HepG2 (cell line): Measurements from ENCODE around the gene TOMM20. TPM values are rescaled to one million over a fixed set of nuclear protein-coding genes. Genes with fewer than 3 reads are reported as not detected.

ENCODE experiments used
- ARID2 ChIP-seq: sonication (generic); formaldehyde crosslinking; IDR thresholded peaks from 2 replicates; pipeline ENCODE4 v1.8.1; 2022; ENCODE audit warnings: mild to moderate bottlenecking, missing genetic modification reagents, borderline replicate concordance
- CBX2 ChIP-seq, 2 experiments: fragments of 200-600 bp in 1 of 2; sonication (generic); formaldehyde crosslinking in 1 of 2; IDR thresholded peaks; 2 replicates each; pipeline versions ENCODE4 v1.7.0 to v1.8.1; 2018 to 2022; ENCODE audit warnings: low read depth in 2 of 2, low read length in 1 of 2, mild to moderate bottlenecking in 1 of 2, missing genetic modification reagents in 1 of 2
- GABPA ChIP-seq, 2 experiments: IDR thresholded peaks; 2 replicates each; pipeline ENCODE4 v1.6.1; 2011 to 2016; ENCODE audit warnings: low read depth in 2 of 2, low read length in 1 of 2, missing biosample characterization in 1 of 2, missing genetic modification characterization in 1 of 2
- JARID2 ChIP-seq: sonication (generic); formaldehyde crosslinking; IDR thresholded peaks from 2 replicates; pipeline ENCODE4 v1.8.1; 2023; ENCODE audit warnings: missing genetic modification reagents, inconsistent platforms; ENCODE audit not compliant: insufficient replicate concordance
- MED13 ChIP-seq: sonication (generic); formaldehyde crosslinking; IDR thresholded peaks from 2 replicates; pipeline ENCODE4 v1.5.0; 2020; ENCODE audit warnings: missing genetic modification reagents
- SNAI1 ChIP-seq: sonication (generic); formaldehyde crosslinking; IDR thresholded peaks from 2 replicates; pipeline ENCODE4 v1.5.0; 2020; ENCODE audit warnings: mild to moderate bottlenecking, missing genetic modification reagents, borderline replicate concordance
- SOX6 ChIP-seq, 2 experiments: fragments of 450-650 bp in 1 of 2; sonication (generic) in 1 of 2; formaldehyde crosslinking in 1 of 2; IDR thresholded peaks; 2 replicates each; pipeline versions ENCODE4 v1.4.0 to v1.6.1; 2017 to 2020; ENCODE audit warnings: antibody characterized with exemption in 1 of 2, mild to moderate bottlenecking in 1 of 2, missing genetic modification reagents in 1 of 2
- ZNF331 ChIP-seq: sonication (generic); formaldehyde crosslinking; IDR thresholded peaks from 2 replicates; pipeline ENCODE4 v1.4.0; 2020; ENCODE audit warnings: missing genetic modification reagents
- ZNF44 ChIP-seq: sonication (generic); formaldehyde crosslinking; IDR thresholded peaks from 2 replicates; pipeline ENCODE4 v1.5.1; 2020; ENCODE audit warnings: mild to moderate bottlenecking, missing genetic modification reagents
- ZSCAN21 ChIP-seq: sonication (generic); formaldehyde crosslinking; IDR thresholded peaks from 2 replicates; pipeline ENCODE4 v1.8.0; 2022; ENCODE audit warnings: mild to moderate bottlenecking, missing genetic modification reagents, moderate library complexity, borderline replicate concordance
- polyA plus RNA-seq, 8 experiments: library from polyadenylated mRNA; depleted of rRNA in 3 of 8; stranded (reverse) in 7 of 8; unstranded in 1 of 8; fragments of >200 nt; fragmentation: Illumina TruSeq in 4 of 8; extraction: Trizol in 4 of 8; gene quantifications; 2 replicates each; pipeline versions ENCODE4 v1.2.1 to v1.2.3, GENCODE V29; 2011 to 2016; ENCODE audit warnings: low read depth in 4 of 8, missing spikeins in 1 of 8, mixed read lengths in 1 of 8; ENCODE audit not compliant: insufficient read depth in 1 of 8
- total RNA-seq, 5 experiments: library from RNA; depleted of rRNA; stranded (reverse); fragments of >200 nt; fragmentation: Illumina TruSeq; extraction: Trizol; gene quantifications; 2 replicates each; pipeline ENCODE4 v1.2.3, GENCODE V29; 2016; ENCODE audit warnings: low read depth in 1 of 5
- TF ChIP-seq, protein P1 (sequence below): sonication (generic); formaldehyde crosslinking; IDR thresholded peaks from 2 replicates; pipeline ENCODE4 v1.8.0; 2022; ENCODE audit warnings: missing genetic modification reagents, mild to moderate bottlenecking, moderate library complexity, borderline replicate concordance
- TF ChIP-seq, protein P2 (sequence below): sonication (generic); formaldehyde crosslinking; IDR thresholded peaks from 2 replicates; pipeline ENCODE4 v1.5.0; 2020; ENCODE audit warnings: missing genetic modification reagents
- TF ChIP-seq, protein P3 (sequence below): sonication (generic); formaldehyde crosslinking; IDR thresholded peaks from 2 replicates; pipeline ENCODE4 v1.4.0; 2020; ENCODE audit warnings: low read depth, missing genetic modification reagents
- TF ChIP-seq, protein P4 (sequence below): sonication (generic); formaldehyde crosslinking; IDR thresholded peaks from 2 replicates; pipeline ENCODE4 v1.5.1; 2020; ENCODE audit warnings: mild to moderate bottlenecking, missing genetic modification reagents
- TF ChIP-seq, protein P5 (sequence below): sonication (generic); formaldehyde crosslinking; IDR thresholded peaks from 2 replicates; pipeline ENCODE4 v1.5.1; 2020; ENCODE audit warnings: missing genetic modification reagents, mild to moderate bottlenecking, borderline replicate concordance

Gene TOMM20
- total and polyA plus RNA-seq, 2 of the 13 experiments (the other 11 are each of a cell fraction or from before 2014, with no cell fraction given) = 153 to 376 TPM

DNA sequence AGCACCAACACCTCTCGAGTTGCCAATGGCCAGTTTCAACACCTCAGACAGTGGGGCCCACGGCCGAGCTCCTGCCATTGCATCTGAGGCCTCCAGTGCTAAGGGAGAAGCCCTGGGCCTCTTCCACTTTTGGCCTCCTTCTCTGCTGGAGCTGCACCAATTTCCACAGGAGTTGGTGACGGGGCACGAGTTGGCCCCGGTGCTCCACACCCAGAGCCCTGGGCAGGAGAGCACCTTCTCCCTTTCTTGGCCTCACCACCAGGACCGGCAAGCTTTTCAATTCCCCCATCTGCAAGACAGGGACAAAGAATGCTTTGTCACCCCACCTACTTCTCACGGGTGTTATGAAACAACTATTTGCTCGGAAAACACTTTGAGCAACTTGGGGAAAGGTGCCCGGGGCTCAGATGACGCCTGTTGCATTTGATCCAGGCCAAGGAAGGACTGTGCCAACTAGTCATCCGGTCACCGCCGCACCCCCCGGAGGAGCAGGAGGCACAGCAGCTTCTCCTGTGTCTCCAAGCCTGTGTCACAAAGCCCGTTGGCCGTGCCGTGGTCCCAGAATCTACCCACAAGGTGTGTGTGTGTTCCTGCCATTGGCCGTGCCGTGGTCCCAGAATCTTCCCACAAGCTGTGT lies 55.2 kb downstream of the TOMM20 start (continued):
- TF ChIP-seq, protein P1, sequence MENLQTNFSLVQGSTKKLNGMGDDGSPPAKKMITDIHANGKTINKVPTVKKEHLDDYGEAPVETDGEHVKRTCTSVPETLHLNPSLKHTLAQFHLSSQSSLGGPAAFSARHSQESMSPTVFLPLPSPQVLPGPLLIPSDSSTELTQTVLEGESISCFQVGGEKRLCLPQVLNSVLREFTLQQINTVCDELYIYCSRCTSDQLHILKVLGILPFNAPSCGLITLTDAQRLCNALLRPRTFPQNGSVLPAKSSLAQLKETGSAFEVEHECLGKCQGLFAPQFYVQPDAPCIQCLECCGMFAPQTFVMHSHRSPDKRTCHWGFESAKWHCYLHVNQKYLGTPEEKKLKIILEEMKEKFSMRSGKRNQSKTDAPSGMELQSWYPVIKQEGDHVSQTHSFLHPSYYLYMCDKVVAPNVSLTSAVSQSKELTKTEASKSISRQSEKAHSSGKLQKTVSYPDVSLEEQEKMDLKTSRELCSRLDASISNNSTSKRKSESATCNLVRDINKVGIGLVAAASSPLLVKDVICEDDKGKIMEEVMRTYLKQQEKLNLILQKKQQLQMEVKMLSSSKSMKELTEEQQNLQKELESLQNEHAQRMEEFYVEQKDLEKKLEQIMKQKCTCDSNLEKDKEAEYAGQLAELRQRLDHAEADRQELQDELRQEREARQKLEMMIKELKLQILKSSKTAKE = peak; percentile 94
- TF ChIP-seq MED13 (CRISPR knock-in tag) (peak; percentile 97), ARID2 (CRISPR knock-in tag) (peak; percentile 74; the same call in 1 of the 2 replicates), CBX2 (IDR thresholded peaks at IDR 0.05; ENCODE audit: low read depth, low read length) (no peak), CBX2 (CRISPR knock-in tag; IDR thresholded peaks at IDR 0.05; ENCODE audit: low read depth) (0 out of 2 replicates have a peak, but pooled peaks have one; percentile 37), ZSCAN21 (CRISPR knock-in tag) (peak; percentile 95), GABPA (IDR thresholded peaks at IDR 0.05; ENCODE audit: low read depth, low read length) (no peak), GABPA (CRISPR knock-in tag; IDR thresholded peaks at IDR 0.05; ENCODE audit: low read depth) (no peak), SNAI1 (CRISPR knock-in tag) (peak; percentile 73; the same call in 1 of the 2 replicates), JARID2 (CRISPR knock-in tag) (no peak), ZNF44 (CRISPR knock-in tag) (peak; percentile 85; the same call in 1 of the 2 replicates), ZNF331 (peak; percentile 79), SOX6 (IDR thresholded peaks at IDR 0.05) (no peak), SOX6 (CRISPR knock-in tag; IDR thresholded peaks at IDR 0.05) (peak; percentile 96)
- TF ChIP-seq, protein P2, sequence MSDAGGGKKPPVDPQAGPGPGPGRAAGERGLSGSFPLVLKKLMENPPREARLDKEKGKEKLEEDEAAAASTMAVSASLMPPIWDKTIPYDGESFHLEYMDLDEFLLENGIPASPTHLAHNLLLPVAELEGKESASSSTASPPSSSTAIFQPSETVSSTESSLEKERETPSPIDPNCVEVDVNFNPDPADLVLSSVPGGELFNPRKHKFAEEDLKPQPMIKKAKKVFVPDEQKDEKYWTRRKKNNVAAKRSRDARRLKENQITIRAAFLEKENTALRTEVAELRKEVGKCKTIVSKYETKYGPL (CRISPR knock-in tag) = peak; percentile 97; the same call in 1 of the 2 replicates
- TF ChIP-seq, protein P3, sequence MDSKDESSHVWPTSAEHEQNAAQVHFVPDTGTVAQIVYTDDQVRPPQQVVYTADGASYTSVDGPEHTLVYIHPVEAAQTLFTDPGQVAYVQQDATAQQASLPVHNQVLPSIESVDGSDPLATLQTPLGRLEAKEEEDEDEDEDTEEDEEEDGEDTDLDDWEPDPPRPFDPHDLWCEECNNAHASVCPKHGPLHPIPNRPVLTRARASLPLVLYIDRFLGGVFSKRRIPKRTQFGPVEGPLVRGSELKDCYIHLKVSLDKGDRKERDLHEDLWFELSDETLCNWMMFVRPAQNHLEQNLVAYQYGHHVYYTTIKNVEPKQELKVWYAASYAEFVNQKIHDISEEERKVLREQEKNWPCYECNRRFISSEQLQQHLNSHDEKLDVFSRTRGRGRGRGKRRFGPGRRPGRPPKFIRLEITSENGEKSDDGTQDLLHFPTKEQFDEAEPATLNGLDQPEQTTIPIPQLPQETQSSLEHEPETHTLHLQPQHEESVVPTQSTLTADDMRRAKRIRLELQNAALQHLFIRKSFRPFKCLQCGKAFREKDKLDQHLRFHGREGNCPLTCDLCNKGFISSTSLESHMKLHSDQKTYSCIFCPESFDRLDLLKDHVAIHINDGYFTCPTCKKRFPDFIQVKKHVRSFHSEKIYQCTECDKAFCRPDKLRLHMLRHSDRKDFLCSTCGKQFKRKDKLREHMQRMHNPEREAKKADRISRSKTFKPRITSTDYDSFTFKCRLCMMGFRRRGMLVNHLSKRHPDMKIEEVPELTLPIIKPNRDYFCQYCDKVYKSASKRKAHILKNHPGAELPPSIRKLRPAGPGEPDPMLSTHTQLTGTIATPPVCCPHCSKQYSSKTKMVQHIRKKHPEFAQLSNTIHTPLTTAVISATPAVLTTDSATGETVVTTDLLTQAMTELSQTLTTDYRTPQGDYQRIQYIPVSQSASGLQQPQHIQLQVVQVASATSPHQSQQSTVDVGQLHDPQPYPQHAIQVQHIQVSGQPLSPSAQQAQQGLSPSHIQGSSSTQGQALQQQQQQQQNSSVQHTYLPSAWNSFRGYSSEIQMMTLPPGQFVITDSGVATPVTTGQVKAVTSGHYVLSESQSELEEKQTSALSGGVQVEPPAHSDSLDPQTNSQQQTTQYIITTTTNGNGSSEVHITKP (CRISPR knock-in tag) = peak; percentile 93
- TF ChIP-seq, protein P4, sequence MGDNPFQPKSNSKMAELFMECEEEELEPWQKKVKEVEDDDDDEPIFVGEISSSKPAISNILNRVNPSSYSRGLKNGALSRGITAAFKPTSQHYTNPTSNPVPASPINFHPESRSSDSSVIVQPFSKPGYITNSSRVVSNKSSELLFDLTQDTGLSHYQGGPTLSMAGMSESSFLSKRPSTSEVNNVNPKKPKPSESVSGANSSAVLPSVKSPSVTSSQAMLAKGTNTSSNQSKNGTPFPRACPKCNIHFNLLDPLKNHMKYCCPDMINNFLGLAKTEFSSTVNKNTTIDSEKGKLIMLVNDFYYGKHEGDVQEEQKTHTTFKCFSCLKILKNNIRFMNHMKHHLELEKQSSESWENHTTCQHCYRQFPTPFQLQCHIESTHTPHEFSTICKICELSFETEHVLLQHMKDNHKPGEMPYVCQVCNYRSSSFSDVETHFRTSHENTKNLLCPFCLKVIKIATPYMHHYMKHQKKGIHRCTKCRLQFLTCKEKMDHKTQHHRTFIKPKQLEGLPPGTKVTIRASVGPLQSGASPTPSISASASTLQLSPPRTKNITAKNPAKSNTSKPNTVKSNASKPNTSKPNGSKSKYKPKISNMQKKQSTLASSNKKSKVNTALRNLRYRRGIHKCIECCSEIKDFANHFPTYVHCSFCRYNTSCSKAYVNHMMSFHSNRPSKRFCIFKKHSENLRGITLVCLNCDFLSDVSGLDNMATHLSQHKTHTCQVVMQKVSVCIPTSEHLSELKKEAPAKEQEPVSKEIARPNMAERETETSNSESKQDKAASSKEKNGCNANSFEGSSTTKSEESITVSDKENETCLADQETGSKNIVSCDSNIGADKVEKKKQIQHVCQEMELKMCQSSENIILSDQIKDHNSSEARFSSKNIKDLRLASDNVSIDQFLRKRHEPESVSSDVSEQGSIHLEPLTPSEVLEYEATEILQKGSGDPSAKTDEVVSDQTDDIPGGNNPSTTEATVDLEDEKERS (CRISPR knock-in tag) = peak; percentile 84
- TF ChIP-seq, protein P5, sequence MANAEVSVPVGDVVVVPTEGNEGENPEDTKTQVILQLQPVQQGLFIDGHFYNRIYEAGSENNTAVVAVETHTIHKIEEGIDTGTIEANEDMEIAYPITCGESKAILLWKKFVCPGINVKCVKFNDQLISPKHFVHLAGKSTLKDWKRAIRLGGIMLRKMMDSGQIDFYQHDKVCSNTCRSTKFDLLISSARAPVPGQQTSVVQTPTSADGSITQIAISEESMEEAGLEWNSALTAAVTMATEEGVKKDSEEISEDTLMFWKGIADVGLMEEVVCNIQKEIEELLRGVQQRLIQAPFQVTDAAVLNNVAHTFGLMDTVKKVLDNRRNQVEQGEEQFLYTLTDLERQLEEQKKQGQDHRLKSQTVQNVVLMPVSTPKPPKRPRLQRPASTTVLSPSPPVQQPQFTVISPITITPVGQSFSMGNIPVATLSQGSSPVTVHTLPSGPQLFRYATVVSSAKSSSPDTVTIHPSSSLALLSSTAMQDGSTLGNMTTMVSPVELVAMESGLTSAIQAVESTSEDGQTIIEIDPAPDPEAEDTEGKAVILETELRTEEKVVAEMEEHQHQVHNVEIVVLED (CRISPR knock-in tag) = peak; percentile 64; the same call in 1 of the 2 replicates
